ENCODE results near the gene MAMLD1. TPM values are rescaled to one million over a fixed set of nuclear protein-coding genes. Genes with fewer than 3 reads are reported as not detected.
A peak's percentile ranks its signal among the peaks of the same experiment; 100 is the strongest.

MAMLD1 gene
- total RNA-seq, 1 experiment from 2014 or later, result 3.2 TPM

GRCh38 chrX:150410513-150410912 is 47.4 kb downstream of the MAMLD1 start:
- ChIA-PET CTCF (no interaction called here), POLR2A (ENCODE audit: low non-redundant PET) (no interaction called here)
- Histone ChIP-seq H3K36me3 (ENCODE audit: insufficient read depth, low read length, poor library complexity, severe bottlenecking) (no peaks in the 10 kb centered on the region), H3K27ac (ENCODE audit: low read depth, low read length, poor library complexity, severe bottlenecking) (no peak overlapping the region), H3K4me1 (ENCODE audit: insufficient read depth, low read length, poor library complexity, severe bottlenecking) (no peaks in the 10 kb centered on the region), H3K4me3 (ENCODE audit: low read depth, low read length, poor library complexity, severe bottlenecking) (no peak overlapping the region), H3K9me3 (ENCODE audit: low read depth, low read length, poor library complexity, severe bottlenecking) (no peaks in the 10 kb centered on the region), H3K27me3 (replicated peaks; ENCODE audit: insufficient read depth, low read depth, low read length, poor library complexity) (no peaks in the 10 kb centered on the region)
- no peak for DNase-seq (ENCODE audit: low spot score)
- intact Hi-C loops (cut with micrococcal nuclease; ENCODE audit: unreplicated experiment), result no loop called here
- TF ChIP-seq EZH2 (IDR thresholded peaks at IDR 0.05; ENCODE audit: borderline replicate concordance, low read depth, low read length, poor library complexity, severe bottlenecking), result no peak
- TF ChIP-seq CTCF (conservative IDR thresholded peaks at IDR 0.05; ENCODE audit: low read depth, low read length), result no peak
- no TSS peak for BruUV-seq (replicated peaks)

GRCh38 chrX:150411656-150412055 is 48.5 kb downstream of the MAMLD1 start:
- no peak overlapping the region for H3K4me3 ChIP-seq (ENCODE audit: low read depth, low read length, poor library complexity, severe bottlenecking)
- ChIA-PET POLR2A (ENCODE audit: low non-redundant PET) (interaction anchor here (0.6 kb wide), 1 partner anchor 65 kb away, joined by 3 read pairs; no protein-coding TSS in a partner anchor), CTCF (no interaction called here)
- H3K4me1 ChIP-seq (ENCODE audit: insufficient read depth, low read length, poor library complexity, severe bottlenecking), result no peaks in the 10 kb centered on the region
- no peaks in the 10 kb centered on the region for H3K36me3 ChIP-seq (ENCODE audit: insufficient read depth, low read length, poor library complexity, severe bottlenecking)
- DNase-seq (ENCODE audit: low spot score), result no peak
- no TSS peak for BruUV-seq (replicated peaks)
- TF ChIP-seq CTCF (conservative IDR thresholded peaks at IDR 0.05; ENCODE audit: low read depth, low read length), result no peak
- TF ChIP-seq EZH2 (IDR thresholded peaks at IDR 0.05; ENCODE audit: borderline replicate concordance, low read depth, low read length, poor library complexity, severe bottlenecking), result no peak
- intact Hi-C loops (cut with micrococcal nuclease; ENCODE audit: unreplicated experiment), result no loop called here
- H3K27me3 ChIP-seq (replicated peaks; ENCODE audit: insufficient read depth, low read depth, low read length, poor library complexity), result no peaks in the 10 kb centered on the region
- no peak overlapping the region for H3K27ac ChIP-seq (ENCODE audit: low read depth, low read length, poor library complexity, severe bottlenecking)
- no peaks in the 10 kb centered on the region for H3K9me3 ChIP-seq (ENCODE audit: low read depth, low read length, poor library complexity, severe bottlenecking)

- no peak for TF ChIP-seq EZH2 (IDR thresholded peaks at IDR 0.05; ENCODE audit: borderline replicate concordance, low read depth, low read length, poor library complexity, severe bottlenecking)
- TF ChIP-seq CTCF (conservative IDR thresholded peaks at IDR 0.05; ENCODE audit: low read depth, low read length), result no peak
- H3K9me3 ChIP-seq (ENCODE audit: low read depth, low read length, poor library complexity, severe bottlenecking), result no peaks in the 10 kb centered on the region
- intact Hi-C loops (cut with micrococcal nuclease; ENCODE audit: unreplicated experiment), result no loop called here
- BruUV-seq (replicated peaks), result no TSS peak
- H3K27ac ChIP-seq (ENCODE audit: low read depth, low read length, poor library complexity, severe bottlenecking), result no peak overlapping the region
- H3K4me3 ChIP-seq (ENCODE audit: low read depth, low read length, poor library complexity, severe bottlenecking), result no peak overlapping the region
- DNase-seq (ENCODE audit: low spot score), result peak; percentile 56
- POLR2A ChIA-PET (ENCODE audit: low non-redundant PET), result no interaction called here
- no peaks in the 10 kb centered on the region for H3K27me3 ChIP-seq (replicated peaks; ENCODE audit: insufficient read depth, low read depth, low read length, poor library complexity)
- H3K4me1 ChIP-seq (ENCODE audit: insufficient read depth, low read length, poor library complexity, severe bottlenecking), result no peaks in the 10 kb centered on the region
- CTCF ChIA-PET, result no interaction called here
- no peaks in the 10 kb centered on the region for H3K36me3 ChIP-seq (ENCODE audit: insufficient read depth, low read length, poor library complexity, severe bottlenecking)
Measured at GRCh38 chrX:150414228-150414627, 51.1 kb downstream of the MAMLD1 start.
